K562 (cell line): ENCODE results near the gene KASH5. TPM values are rescaled to one million over a fixed set of nuclear protein-coding genes. Genes with fewer than 3 reads are reported as not detected.

Experiments
- ATAC-seq: fragments of 200-7000 bp; cut with Tn5 transposase; 3 replicates; pipeline ENCODE4 v1.9.1; 2020; ENCODE audit warnings: moderate library complexity
- BruUV-seq: library from RNA; stranded (reverse); fragments of 400-500 nt; replicated peaks from 2 replicates; lab custom pipeline; 2021; lab: Mats Ljungman, UMichigan
- CTCF ChIA-PET: fragments of 300-600 bp; formaldehyde crosslinking; extraction: SDS; loops from one replicate; lab custom pipeline; 2021; ENCODE audit warnings: low intra/inter-chr PET ratio; lab: Yijun Ruan, JAX
- POLR2A ChIA-PET: fragments of 300-600, 350-650 bp; sonication (Branson Sonifier 250); formaldehyde crosslinking; extraction: SDS; loops from one replicate; lab custom pipeline; 2021; ENCODE audit warnings: antibody characterized with exemption, inconsistent platforms; lab: Yijun Ruan, JAX
- DNase-seq, 4 experiments: peaks; one replicate each; pipeline versions ENCODE4 v3.0.0 to v3.0.0-alpha.2; 2011 to 2018; ENCODE audit warnings: low spot score in 3 of 4, mixed read lengths in 3 of 4; ENCODE audit errors: extremely low read depth in 1 of 4
- FAIRE-seq: peaks from 2 replicates; lab custom pipeline; 2011; peaks lifted over from hg19 to GRCh38; lab: Jason Lieb, UNC
- H2AFZ ChIP-seq: 2 replicates; pipeline ENCODE4 v1.6.0; 2011; ENCODE audit warnings: low read depth, low read length, control low read depth, inconsistent platforms
- H3K27ac ChIP-seq: fragments of 200-600 bp; 3 replicates; pipeline ENCODE4 v1.8.0; 2011; ENCODE audit warnings: low read depth, mild to moderate bottlenecking, control low read depth, inconsistent platforms, low read length, moderate library complexity, mixed read lengths; ENCODE audit errors: extremely low read depth
- H3K27me3 ChIP-seq, 2 experiments: fragments of 300-600 bp in 1 of 2; 2 replicates in 1 of 2; 3 replicates in 1 of 2; pipeline versions ENCODE4 v1.6.0 to v1.8.0; 2011; ENCODE audit warnings: inconsistent platforms in 2 of 2, low read length in 2 of 2, mild to moderate bottlenecking in 1 of 2, mixed read lengths in 1 of 2, moderate library complexity in 1 of 2; ENCODE audit not compliant: control insufficient read depth in 2 of 2, insufficient read depth in 2 of 2
- H3K36me3 ChIP-seq: fragments of 300-600 bp; 3 replicates; pipeline ENCODE4 v1.8.0; 2011; ENCODE audit warnings: mild to moderate bottlenecking, low read length, inconsistent platforms; ENCODE audit not compliant: control insufficient read depth, insufficient read depth
- H3K4me1 ChIP-seq, 2 experiments: fragments of 200-600 bp in 1 of 2; replicated peaks in 1 of 2; 2 replicates in 1 of 2; 3 replicates in 1 of 2; pipeline versions ENCODE4 v1.5.1 to v1.8.0; 2011; ENCODE audit warnings: inconsistent platforms in 2 of 2, low read length in 2 of 2, mild to moderate bottlenecking in 1 of 2, mixed read lengths in 1 of 2, moderate library complexity in 1 of 2; ENCODE audit not compliant: control insufficient read depth in 2 of 2, insufficient read depth in 2 of 2
- H3K4me2 ChIP-seq: 2 replicates; pipeline ENCODE4 v1.6.1; 2011; ENCODE audit warnings: low read length, control low read depth, inconsistent platforms, mixed read lengths; ENCODE audit not compliant: insufficient read depth
- H3K4me3 ChIP-seq: fragments of 200-600 bp; sonication (generic), shearing (Covaris generic); 2 replicates; pipeline ENCODE4 v1.5.1; 2016; ENCODE audit warnings: control low read depth, inconsistent platforms
- H3K79me2 ChIP-seq: fragments of 200-600 bp; 3 replicates; pipeline ENCODE4 v1.8.0; 2011; ENCODE audit warnings: low read length, inconsistent platforms; ENCODE audit not compliant: control insufficient read depth, insufficient read depth
- H3K9ac ChIP-seq, 2 experiments: 2 replicates each; pipeline versions ENCODE4 v1.6.0 to v1.6.1; 2011; ENCODE audit warnings: low read depth in 2 of 2, low read length in 2 of 2, control low read depth in 1 of 2, inconsistent platforms in 1 of 2, mild to moderate bottlenecking in 1 of 2, mixed read lengths in 1 of 2; ENCODE audit not compliant: insufficient read depth in 1 of 2
- H3K9me1 ChIP-seq: one replicate; pipeline ENCODE4 v1.6.0; 2011; ENCODE audit warnings: inconsistent platforms, mild to moderate bottlenecking, low read length, moderate library complexity; ENCODE audit not compliant: control insufficient read depth, insufficient read depth
- H3K9me3 ChIP-seq: replicated peaks from 2 replicates; pipeline ENCODE4 v1.5.1; 2011; ENCODE audit warnings: low read depth, low read length, inconsistent platforms; ENCODE audit not compliant: control insufficient read depth, insufficient read depth
- H4K20me1 ChIP-seq: replicated peaks from 2 replicates; pipeline ENCODE4 v1.6.1; 2011; ENCODE audit warnings: low read length, inconsistent platforms, mixed read lengths; ENCODE audit not compliant: control insufficient read depth, insufficient read depth
- BHLHE40 ChIP-seq: IDR thresholded peaks from 2 replicates; pipeline ENCODE4 v1.6.1; 2011; ENCODE audit warnings: low read length, improper control_type of control experiment
- MBD2 ChIP-seq: sonication (generic); IDR thresholded peaks from 2 replicates; pipeline ENCODE4 v1.6.1; 2016; ENCODE audit warnings: low read depth, borderline replicate concordance
- NELFE ChIP-seq: IDR thresholded peaks from 2 replicates; pipeline ENCODE4 v1.6.1; 2011; ENCODE audit warnings: mild to moderate bottlenecking; ENCODE audit not compliant: insufficient read depth, insufficient read length
- TAF15 ChIP-seq: fragments of 200-400 bp; formaldehyde crosslinking; IDR thresholded peaks from 2 replicates; pipeline ENCODE4 v1.6.1; 2017; ENCODE audit warnings: mild to moderate bottlenecking, low read depth, low read length, moderate library complexity
- ZKSCAN3 ChIP-seq: fragments of 250-450 bp; sonication (Bioruptor Pico); IDR thresholded peaks from 2 replicates; pipeline ENCODE4 v1.4.0; 2020
- WGBS: fragments of 100-300 bp; shearing (Covaris generic); methylation state at CpG from one replicate; pipeline ENCODE4 v1.1.6; 2016; ENCODE audit warnings: low coverage, mixed read lengths; ENCODE audit not compliant: insufficient coverage; ENCODE audit errors: missing lambda C conversion rate; 5-methylcytosine and 5-hydroxymethylcytosine counted together
- in situ Hi-C: fragments of 300-500 bp; cut with MboI; formaldehyde crosslinking; loops from 4 replicates; pipeline ENCODE4 v1.15.0; 2018; ENCODE audit warnings: inconsistent platforms, mixed read lengths
- intact Hi-C: fragments of 100-400 bp; cut with micrococcal nuclease; formaldehyde crosslinking; loops from 2 replicates; pipeline ENCODE4 v1.14.2; 2022
- polyA plus RNA-seq, 8 experiments: library from polyadenylated mRNA; depleted of rRNA in 4 of 8; stranded (reverse) in 5 of 8; unstranded in 3 of 8; fragments of >200 nt; fragmentation: Nextera tagmentation in 2 of 8; fragmentation: Illumina TruSeq in 1 of 8; extraction: Ambion mirVana in 2 of 8; extraction: Trizol in 1 of 8; gene quantifications; 2 replicates each; pipeline versions ENCODE4 v1.2.1 to v1.2.3, GENCODE V29; 2011 to 2014; ENCODE audit warnings: inconsistent platforms in 1 of 8, missing spikeins in 1 of 8
- total RNA-seq, 7 experiments: library from RNA; depleted of rRNA in 6 of 7; stranded (reverse); fragments of >200 nt in 6 of 7; fragmentation: Illumina TruSeq in 2 of 7; extraction: Trizol in 2 of 7; gene quantifications; 2 replicates each; pipeline versions ENCODE4 v1.2.1 to v1.2.3, GENCODE V29; 2011 to 2021; ENCODE audit warnings: low replicate concordance in 1 of 7
- TF ChIP-seq, protein P1 (sequence below), 2 experiments: fragments of 450-650 bp in 1 of 2; sonication (generic) in 1 of 2; formaldehyde crosslinking in 1 of 2; IDR thresholded peaks in 1 of 2; conservative IDR thresholded peaks in 1 of 2; 2 replicates each; pipeline versions ENCODE4 v1.6.1 to v1.8.1; 2016 to 2023; ENCODE audit warnings: mild to moderate bottlenecking in 2 of 2, moderate library complexity in 2 of 2, inconsistent platforms in 1 of 2, missing genetic modification reagents in 1 of 2
- TF ChIP-seq, protein P2 (sequence below), 3 experiments: fragments of 200-800 bp in 1 of 3; sonication (Bioruptor generic) in 1 of 3; sonication (generic) in 1 of 3; formaldehyde crosslinking in 1 of 3; IDR thresholded peaks; 2 replicates each; pipeline versions ENCODE4 v1.6.1 to v1.8.0; 2016 to 2022; ENCODE audit warnings: mild to moderate bottlenecking in 2 of 3, missing compliant biosample characterization in 2 of 3, missing genetic modification characterization in 2 of 3, missing genetic modification reagents in 1 of 3
- TF ChIP-seq, protein P3 (sequence below), 2 experiments: fragments of 450-650 bp; conservative IDR thresholded peaks; 2 replicates each; pipeline ENCODE4 v1.6.1; 2017; ENCODE audit warnings: mild to moderate bottlenecking in 2 of 2, moderate library complexity in 2 of 2

The KASH5 gene
- total and polyA plus RNA-seq, 9 of the 15 experiments (the other 6 are each of a cell fraction or from before 2014, with no cell fraction given): 0.07 to 0.84 (median 0.34) TPM; not detected in 1

DNA sequence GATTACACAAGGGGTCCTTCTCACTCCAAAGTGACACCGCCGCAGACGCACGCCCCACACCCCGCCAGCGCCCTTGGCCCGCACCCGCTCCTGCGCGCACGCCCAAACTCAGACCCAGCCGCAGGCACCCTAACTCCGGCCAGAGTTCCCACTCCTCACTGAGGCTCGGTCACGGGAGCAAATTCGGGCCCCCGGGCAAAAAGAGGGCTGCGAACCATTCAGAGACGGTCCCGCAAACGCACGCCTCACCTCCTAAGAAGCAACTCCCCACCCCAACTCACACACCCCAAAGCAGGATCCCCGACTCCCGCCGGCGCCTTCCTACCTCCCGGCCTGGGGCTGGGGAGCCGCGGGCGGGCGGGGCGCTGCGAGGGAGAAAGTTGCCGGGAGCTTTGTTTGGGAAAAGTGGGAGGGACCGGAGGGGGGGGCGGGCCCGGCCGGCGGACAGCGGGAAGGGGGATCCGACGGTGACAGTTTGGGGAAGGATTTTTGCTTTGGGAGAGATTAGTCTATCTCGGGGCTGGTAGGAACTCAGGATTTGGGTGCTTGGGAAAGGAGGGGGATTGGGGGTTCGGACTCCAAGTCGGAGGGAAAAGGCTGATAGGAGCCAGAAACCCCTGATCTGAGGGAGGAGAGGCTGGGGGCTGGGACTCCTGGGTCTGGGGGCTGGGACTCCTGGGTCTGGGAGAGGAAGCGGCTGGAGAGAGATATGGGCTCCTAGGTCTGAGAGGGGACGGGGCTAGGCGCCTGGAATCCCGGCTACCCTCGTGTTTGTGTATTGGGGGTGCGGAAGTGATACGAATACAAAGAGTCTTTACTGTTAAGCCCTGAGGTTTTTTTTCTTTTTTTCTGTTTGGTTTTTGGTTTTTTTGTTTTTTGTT, 25.8 kb upstream of the KASH5 start, which contains the start of gene TEAD2:
TEAD2 (minus strand) TSS at position 369 of the 881 bp plus-strand sequence. CDS start 2,341 bp downstream, outside the sequence.
- peak within 1 kb of the TSS; percentile 76 for H3K4me2 ChIP-seq
- peak within 1 kb of the TSS; percentile 77 for H3K27ac ChIP-seq
- no peak for FAIRE-seq
- H3K4me3 ChIP-seq: peak within 1 kb of the TSS; percentile 59
- peak within 1 kb of the TSS; percentile 83 for H2AFZ ChIP-seq
- ChIA-PET CTCF (interaction anchor here (0.6 to 0.7 kb wide), 2 partner anchors 55 to 68 kb away, joined by 3 to 4 read pairs; no protein-coding TSS in a partner anchor), POLR2A (interaction anchor here (0.6 to 1.3 kb wide), 6 partner anchors 14 to 716 kb away, joined by 3 to 5 read pairs (median 3); partner anchors contain the start of genes ALDH16A1 and PIH1D1)
- BruUV-seq: no TSS peak
- peak within 1 kb of the TSS; percentile 74 to 93 for H3K9ac ChIP-seq
- DNase-seq: peak; percentile 50 to 83 (median 72)
- peaks cover 10% of the 10 kb centered on the region; the same call in 1 of the 3 replicates for H3K36me3 ChIP-seq
- in situ Hi-C loops (no loop called here), intact Hi-C loops (no loop called here)
- H3K9me1 ChIP-seq: no peaks in the 10 kb centered on the region
- ATAC-seq: peak; percentile 14
- H3K9me3 ChIP-seq: no peaks in the 10 kb centered on the region
- no peaks in the 10 kb centered on the region for H4K20me1 ChIP-seq
- peaks cover 14 to 52% of the 10 kb centered on the region in 2 experiments for H3K4me1 ChIP-seq
- no peaks in the 10 kb centered on the region for H3K27me3 ChIP-seq
- peaks cover 7% of the 10 kb centered on the region; the same call in 1 of the 3 replicates for H3K79me2 ChIP-seq
- 2% methylated on average over 31 of the region's 52 CpGs for whole genome bisulfite sequencing
- TF ChIP-seq, protein P1, sequence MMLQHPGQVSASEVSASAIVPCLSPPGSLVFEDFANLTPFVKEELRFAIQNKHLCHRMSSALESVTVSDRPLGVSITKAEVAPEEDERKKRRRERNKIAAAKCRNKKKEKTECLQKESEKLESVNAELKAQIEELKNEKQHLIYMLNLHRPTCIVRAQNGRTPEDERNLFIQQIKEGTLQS (IDR thresholded peaks at IDR 0.05): no peak
- TF ChIP-seq, protein P1 (CRISPR knock-in tag; conservative IDR thresholded peaks at IDR 0.05): no peak
- no peak for TF ChIP-seq TAF15
- no peak for TF ChIP-seq ZKSCAN3 (CRISPR knock-in tag)
- TF ChIP-seq, protein P2, sequence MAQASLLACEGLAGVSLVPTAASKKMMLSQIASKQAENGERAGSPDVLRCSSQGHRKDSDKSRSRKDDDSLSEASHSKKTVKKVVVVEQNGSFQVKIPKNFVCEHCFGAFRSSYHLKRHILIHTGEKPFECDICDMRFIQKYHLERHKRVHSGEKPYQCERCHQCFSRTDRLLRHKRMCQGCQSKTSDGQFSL (CRISPR knock-in tag; IDR thresholded peaks at IDR 0.05): no peak
- TF ChIP-seq, protein P2 (tag; IDR thresholded peaks at IDR 0.05): peak in 1 of 2 experiments; percentile 77; a peak in 1 of 4 replicates
- TF ChIP-seq, protein P3, sequence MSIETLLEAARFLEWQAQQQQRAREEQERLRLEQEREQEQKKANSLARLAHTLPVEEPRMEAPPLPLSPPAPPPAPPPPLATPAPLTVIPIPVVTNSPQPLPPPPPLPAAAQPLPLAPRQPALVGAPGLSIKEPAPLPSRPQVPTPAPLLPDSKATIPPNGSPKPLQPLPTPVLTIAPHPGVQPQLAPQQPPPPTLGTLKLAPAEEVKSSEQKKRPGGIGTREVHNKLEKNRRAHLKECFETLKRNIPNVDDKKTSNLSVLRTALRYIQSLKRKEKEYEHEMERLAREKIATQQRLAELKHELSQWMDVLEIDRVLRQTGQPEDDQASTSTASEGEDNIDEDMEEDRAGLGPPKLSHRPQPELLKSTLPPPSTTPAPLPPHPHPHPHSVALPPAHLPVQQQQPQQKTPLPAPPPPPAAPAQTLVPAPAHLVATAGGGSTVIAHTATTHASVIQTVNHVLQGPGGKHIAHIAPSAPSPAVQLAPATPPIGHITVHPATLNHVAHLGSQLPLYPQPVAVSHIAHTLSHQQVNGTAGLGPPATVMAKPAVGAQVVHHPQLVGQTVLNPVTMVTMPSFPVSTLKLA (conservative IDR thresholded peaks at IDR 0.05): 0 out of 4 replicates have a peak, but pooled peaks of 1 of the 2 experiments have one; percentile 50
- no peak for TF ChIP-seq NELFE
- no peak for TF ChIP-seq MBD2
- TF ChIP-seq BHLHE40: peak; percentile 28; the same call in 1 of the 2 replicates
